Mononuclear cell (primary cell): Measurements from ENCODE around the gene LAMA3. TPM values are rescaled to one million over a fixed set of nuclear protein-coding genes. Genes with fewer than 3 reads are reported as not detected.

ENCODE experiments used
- H3K27me3 ChIP-seq: 2 replicates; pipeline ENCODE4 v1.6.0; 2011; ENCODE audit warnings: low read length, control low read depth; ENCODE audit not compliant: insufficient read depth
- H3K4me1 ChIP-seq: 2 replicates; pipeline ENCODE4 v1.5.1; 2011; ENCODE audit warnings: mild to moderate bottlenecking, low read length, control low read depth; ENCODE audit not compliant: insufficient read depth
- H3K4me3 ChIP-seq: 2 replicates; pipeline ENCODE4 v1.5.1; 2011; ENCODE audit warnings: mild to moderate bottlenecking, low read length, moderate library complexity
- H3K9me3 ChIP-seq: 2 replicates; pipeline ENCODE4 v1.5.1; 2011; ENCODE audit warnings: low read depth, mild to moderate bottlenecking, control low read depth, low read length
- total RNA-seq: library from RNA; depleted of rRNA; stranded (reverse); fragments of >200 nt; gene quantifications from one replicate; pipeline ENCODE4 v1.2.3, GENCODE V29; 2012

Gene LAMA3
- total RNA-seq, 1 donor: under 0.01 TPM

DNA sequence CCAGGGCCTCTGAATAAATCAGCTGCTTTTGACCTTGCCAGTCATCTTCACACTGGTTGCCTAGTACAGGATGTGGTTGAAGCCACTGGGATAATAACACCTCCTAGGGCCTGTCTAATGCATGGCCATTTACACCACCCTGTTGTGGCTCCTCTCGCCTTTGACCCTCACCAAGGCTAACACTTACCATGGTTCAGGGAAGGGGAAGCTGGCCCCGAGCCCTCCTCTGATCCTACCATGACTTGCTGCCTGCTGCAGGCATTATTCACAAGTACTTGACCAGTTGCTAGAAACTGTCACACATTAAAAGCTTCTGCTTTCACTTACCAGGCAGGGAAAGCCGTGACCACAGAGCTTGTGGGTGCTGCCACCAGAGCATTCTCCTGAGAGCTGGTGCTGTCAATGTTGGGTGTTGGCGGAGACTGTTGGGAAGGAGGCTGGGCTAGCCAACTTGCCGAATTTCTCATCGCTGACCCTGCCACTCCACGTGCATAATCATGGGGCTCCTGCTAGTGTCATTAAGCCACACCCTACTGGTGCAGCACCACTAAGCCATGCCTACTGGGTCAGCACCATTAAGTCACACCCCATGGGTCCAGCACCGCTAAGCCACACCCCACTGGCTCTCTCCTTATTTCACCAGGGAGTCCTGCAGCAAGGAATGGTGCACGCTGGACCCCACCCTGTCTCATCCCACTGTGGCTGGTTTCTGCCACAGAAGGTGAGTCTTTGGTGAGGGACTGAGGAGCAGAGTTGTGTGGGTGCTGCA, 278.3 kb downstream of the LAMA3 start:
- Histone ChIP-seq H3K4me1 (peaks cover 58% of the 10 kb centered on the region), H3K4me3 (no peak overlapping the region), H3K9me3 (no peaks in the 10 kb centered on the region), H3K27me3 (no peaks in the 10 kb centered on the region)

- Histone ChIP-seq H3K27me3 (no peaks in the 10 kb centered on the region), H3K4me1 (peaks cover 58% of the 10 kb centered on the region), H3K4me3 (no peak overlapping the region), H3K9me3 (no peaks in the 10 kb centered on the region)
Observed at GRCh38 chr18:23968638-23969604, 279.7 kb downstream of the LAMA3 start.

DNA sequence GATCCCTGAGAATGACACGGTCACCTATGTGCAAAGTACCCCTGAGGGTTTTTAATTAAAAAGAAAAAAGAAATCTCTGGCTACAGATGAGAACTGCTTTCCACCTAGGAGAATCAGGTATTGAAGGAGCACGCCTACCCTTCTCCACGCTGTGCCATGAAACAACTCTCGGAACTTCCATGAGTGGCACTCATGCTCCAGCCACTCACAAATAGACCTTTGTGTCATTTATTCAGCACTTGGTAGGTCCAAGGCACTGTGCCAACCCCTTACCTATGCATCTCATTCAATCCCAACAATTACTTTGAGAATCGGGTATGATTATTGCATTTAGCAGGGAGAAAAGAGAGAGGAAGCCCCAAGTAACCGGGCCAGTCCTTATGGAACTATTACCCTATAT, 280.4 kb downstream of the LAMA3 start:
- Histone ChIP-seq H3K4me3 (no peak overlapping the region), H3K27me3 (no peaks in the 10 kb centered on the region), H3K9me3 (no peaks in the 10 kb centered on the region), H3K4me1 (peaks cover 55% of the 10 kb centered on the region)

DNA sequence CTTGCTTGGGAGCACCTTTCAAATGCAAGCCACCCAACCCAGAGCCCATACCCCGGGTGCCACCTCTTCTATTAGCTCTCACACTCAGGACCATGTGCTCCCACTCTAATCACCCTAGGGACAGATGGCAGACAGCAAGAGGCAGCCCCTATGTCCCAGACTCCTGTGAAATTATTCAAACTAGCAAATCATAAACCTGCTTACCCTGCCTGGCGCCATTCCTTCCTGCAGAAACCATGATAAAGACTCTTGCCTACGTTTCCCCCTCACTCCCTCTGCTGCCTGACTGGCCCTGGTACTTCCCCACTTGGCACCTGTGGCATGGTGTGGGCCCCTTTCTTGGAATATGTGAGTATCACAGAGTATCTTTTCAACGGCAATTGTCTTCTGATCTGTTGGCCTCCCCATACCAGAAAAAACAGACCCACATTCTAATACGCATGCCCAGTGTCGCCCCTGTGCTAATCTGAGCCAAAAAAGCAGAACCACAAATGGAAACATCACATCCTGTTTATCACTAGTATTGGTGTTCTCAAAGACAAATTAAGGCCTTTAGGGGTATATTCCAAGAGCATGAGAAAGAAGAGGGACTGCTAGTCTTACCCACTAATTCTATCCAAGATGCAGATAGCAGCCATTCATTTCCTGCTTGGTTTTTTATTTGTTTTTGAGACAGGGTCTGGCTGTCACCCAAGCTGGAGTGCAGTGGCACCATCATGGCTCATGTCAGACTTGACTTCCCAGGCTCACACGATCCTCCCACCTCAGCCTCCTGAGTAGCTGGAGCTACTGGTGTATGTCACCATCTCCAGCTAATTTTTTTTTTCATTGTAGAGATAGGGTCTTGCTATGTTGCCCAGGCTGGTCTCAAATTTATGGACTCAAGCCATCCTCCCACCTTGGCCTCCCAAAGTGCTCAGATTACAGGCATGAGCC, 281.2 kb downstream of the LAMA3 start:
- H3K4me3 ChIP-seq: no peak overlapping the region
- no peaks in the 10 kb centered on the region for H3K9me3 ChIP-seq
- H3K4me1 ChIP-seq: peaks cover 47% of the 10 kb centered on the region
- no peaks in the 10 kb centered on the region for H3K27me3 ChIP-seq

GRCh38 chr18:23971097-23971440, 281.8 kb downstream of the LAMA3 start:
- Histone ChIP-seq H3K4me1 (peaks cover 44% of the 10 kb centered on the region), H3K27me3 (no peaks in the 10 kb centered on the region), H3K4me3 (no peak overlapping the region), H3K9me3 (no peaks in the 10 kb centered on the region)

DNA sequence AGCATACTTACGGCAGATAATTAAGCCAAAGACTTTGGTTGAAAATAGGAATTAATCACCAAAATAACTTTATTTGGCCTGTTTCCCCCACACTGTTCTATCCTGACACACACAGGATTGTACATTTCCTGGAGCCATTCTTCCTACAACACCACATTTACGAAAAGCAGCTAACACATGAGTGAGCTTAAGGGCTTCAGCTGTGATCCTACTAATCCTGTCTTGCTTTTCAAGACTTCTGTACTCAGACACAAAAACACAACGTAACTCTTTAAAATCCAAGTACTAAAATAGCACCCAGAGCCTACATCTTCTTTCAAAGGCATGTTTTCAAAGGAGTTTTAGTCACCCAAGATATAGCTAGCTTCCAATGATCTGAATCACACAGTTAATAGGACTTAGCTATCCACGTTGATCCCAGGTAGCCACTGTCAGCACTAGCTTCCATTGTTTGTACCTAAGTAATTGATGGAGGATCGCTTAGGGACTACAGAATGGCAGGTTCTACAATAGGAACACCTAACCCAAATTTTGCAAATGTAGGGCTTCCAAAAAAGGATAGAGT, 282.5 kb downstream of the LAMA3 start:
- no peaks in the 10 kb centered on the region for H3K27me3 ChIP-seq
- no peaks in the 10 kb centered on the region for H3K9me3 ChIP-seq
- H3K4me3 ChIP-seq: no peak overlapping the region
- peaks cover 43% of the 10 kb centered on the region for H3K4me1 ChIP-seq

- Histone ChIP-seq H3K4me3 (no peak overlapping the region), H3K4me1 (peaks cover 36% of the 10 kb centered on the region), H3K9me3 (no peaks in the 10 kb centered on the region), H3K27me3 (no peaks in the 10 kb centered on the region)
Observed at GRCh38 chr18:23972453-23972852, 283.2 kb downstream of the LAMA3 start.

- Histone ChIP-seq H3K27me3 (no peaks in the 10 kb centered on the region), H3K4me3 (no peak overlapping the region), H3K4me1 (peaks cover 20% of the 10 kb centered on the region)
Observed at GRCh38 chr18:23977103-23977502, 287.9 kb downstream of the LAMA3 start.

GRCh38 chr18:23977719-23978483, 288.6 kb downstream of the LAMA3 start:
- H3K9me3 ChIP-seq: no peaks in the 10 kb centered on the region
- no peaks in the 10 kb centered on the region for H3K27me3 ChIP-seq
- H3K4me1 ChIP-seq: peaks cover 20% of the 10 kb centered on the region
- no peak overlapping the region for H3K4me3 ChIP-seq

More at GRCh38 chr18:23977103-23977502, 287.9 kb downstream of the LAMA3 start:
- H3K9me3 ChIP-seq: no peaks in the 10 kb centered on the region

DNA sequence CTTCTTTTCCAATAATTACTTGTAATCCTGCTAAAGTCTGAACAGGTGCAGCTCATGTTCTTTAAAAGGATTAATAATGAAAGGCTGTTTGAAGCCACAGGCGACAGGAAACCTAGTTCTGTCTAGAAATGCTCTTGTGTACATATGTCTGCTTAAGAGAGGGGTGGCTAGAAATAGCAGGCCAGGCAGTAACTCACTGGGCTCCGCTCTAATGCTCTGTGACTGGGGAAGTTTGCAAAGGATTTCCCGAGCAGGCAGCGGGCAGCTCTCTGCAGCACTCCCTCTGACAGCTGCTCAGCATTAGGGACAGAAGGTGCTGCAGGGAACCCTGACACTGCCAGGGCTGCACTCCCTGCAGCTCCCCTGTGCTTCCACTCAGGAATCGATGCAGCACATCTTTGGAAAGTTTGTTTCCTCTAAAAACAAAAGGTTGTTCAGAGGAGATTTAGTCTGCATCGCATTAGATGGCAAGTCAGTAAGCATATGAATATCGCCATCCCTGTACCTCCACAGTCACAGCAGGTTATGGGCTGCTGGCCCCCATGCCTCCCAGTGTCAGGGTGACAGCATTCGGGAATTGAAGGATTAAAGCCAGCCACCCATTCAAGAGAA, 292.2 kb downstream of the LAMA3 start:
- no peak overlapping the region for H3K4me3 ChIP-seq
- H3K9me3 ChIP-seq: no peaks in the 10 kb centered on the region
- no peaks in the 10 kb centered on the region for H3K27me3 ChIP-seq
- H3K4me1 ChIP-seq: peaks cover 20% of the 10 kb centered on the region

GRCh38 chr18:23982155-23983079, 293.2 kb downstream of the LAMA3 start:
- Histone ChIP-seq H3K4me1 (peaks cover 20% of the 10 kb centered on the region), H3K4me3 (no peak overlapping the region), H3K9me3 (no peaks in the 10 kb centered on the region), H3K27me3 (no peaks in the 10 kb centered on the region)

DNA sequence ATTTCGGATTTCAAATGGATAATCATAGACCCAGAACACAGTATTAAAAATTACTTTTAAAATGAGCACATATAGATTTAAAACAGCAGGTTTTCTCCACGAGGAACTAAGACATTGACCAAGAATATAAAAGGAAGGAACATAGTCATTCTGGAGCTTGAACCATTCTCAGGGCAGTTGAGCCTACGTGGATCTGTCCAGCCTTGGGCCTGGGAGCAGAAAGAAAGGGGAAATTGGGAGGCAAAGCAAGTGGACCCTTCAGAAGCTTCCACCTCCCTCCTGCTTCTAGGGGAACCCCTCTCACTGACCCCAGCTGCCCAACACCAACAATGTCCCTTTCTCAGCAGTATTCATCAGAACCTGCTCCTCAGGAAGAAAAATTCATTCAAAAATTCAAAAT, 293.9 kb downstream of the LAMA3 start:
- Histone ChIP-seq H3K27me3 (no peaks in the 10 kb centered on the region), H3K9me3 (no peaks in the 10 kb centered on the region), H3K4me1 (peaks cover 14% of the 10 kb centered on the region), H3K4me3 (no peak overlapping the region)
